H9 (cell line): ENCODE measurements around the gene PTPRN2. TPM values are rescaled to one million over a fixed set of nuclear protein-coding genes. Genes with fewer than 3 reads are reported as not detected.

ENCODE experiments used
- DNase-seq: peaks from one replicate; pipeline ENCODE4 v3.0.0-alpha.2; 2017
- H2AFZ ChIP-seq: one replicate; pipeline ENCODE4 v1.6.1; 2013; ENCODE audit warnings: mild to moderate bottlenecking, low read length, control low read depth, moderate library complexity
- H2AK5ac ChIP-seq: 2 replicates; pipeline ENCODE4 v1.6.1; 2013; ENCODE audit warnings: low read length, control low read depth, mixed read lengths; ENCODE audit not compliant: insufficient read length
- H2BK120ac ChIP-seq: one replicate; pipeline ENCODE4 v1.6.1; 2013; ENCODE audit warnings: low read depth, mild to moderate bottlenecking, low read length, control low read depth, inconsistent platforms; ENCODE audit not compliant: poor library complexity, severe bottlenecking
- H2BK12ac ChIP-seq: 2 replicates; pipeline ENCODE4 v1.6.1; 2013; ENCODE audit warnings: low read length, control low read depth, mixed read lengths, low read depth; ENCODE audit not compliant: insufficient read length
- H2BK15ac ChIP-seq: 2 replicates; pipeline ENCODE4 v1.6.1; 2013; ENCODE audit warnings: low read depth, low read length, control low read depth
- H2BK20ac ChIP-seq: one replicate; pipeline ENCODE4 v1.6.1; 2013; ENCODE audit warnings: low read depth, mild to moderate bottlenecking, low read length, control low read depth, inconsistent platforms; ENCODE audit not compliant: poor library complexity, severe bottlenecking
- H2BK5ac ChIP-seq: 2 replicates; pipeline ENCODE4 v1.6.1; 2013; ENCODE audit warnings: low read length, control low read depth, mixed read lengths; ENCODE audit not compliant: insufficient read length
- H3K14ac ChIP-seq: 2 replicates; pipeline ENCODE4 v1.6.1; 2013; ENCODE audit warnings: low read length, control low read depth; ENCODE audit not compliant: insufficient read depth
- H3K18ac ChIP-seq: 2 replicates; pipeline ENCODE4 v1.6.1; 2013; ENCODE audit warnings: low read depth, mild to moderate bottlenecking, mixed read lengths, low read length, control low read depth; ENCODE audit not compliant: insufficient read length
- H3K23ac ChIP-seq: 2 replicates; pipeline ENCODE4 v1.6.1; 2013; ENCODE audit warnings: low read length, control low read depth, mixed read lengths, low read depth; ENCODE audit not compliant: insufficient read length
- H3K23me2 ChIP-seq: 2 replicates; pipeline ENCODE4 v1.6.1; 2013; ENCODE audit warnings: low read depth, mild to moderate bottlenecking, mixed read lengths, low read length, control low read depth; ENCODE audit not compliant: insufficient read length, poor library complexity, severe bottlenecking
- H3K27ac ChIP-seq: 2 replicates; pipeline ENCODE4 v1.5.1; 2013; ENCODE audit warnings: low read length, control low read depth, mixed read lengths, low read depth; ENCODE audit not compliant: insufficient read length
- H3K27me3 ChIP-seq: 2 replicates; pipeline ENCODE4 v1.6.1; 2013; ENCODE audit warnings: low read length, control low read depth, inconsistent platforms; ENCODE audit not compliant: insufficient read depth
- H3K4ac ChIP-seq: 2 replicates; pipeline ENCODE4 v1.6.1; 2013; ENCODE audit warnings: low read depth, mild to moderate bottlenecking, control low read depth, inconsistent platforms, low read length, moderate library complexity
- H3K4me1 ChIP-seq: 2 replicates; pipeline ENCODE4 v1.6.1; 2013; ENCODE audit warnings: low read length, control low read depth, inconsistent platforms; ENCODE audit not compliant: insufficient read depth
- H3K4me2 ChIP-seq: 2 replicates; pipeline ENCODE4 v1.6.1; 2013; ENCODE audit warnings: low read length, control low read depth, mixed read lengths; ENCODE audit not compliant: insufficient read length, insufficient read depth
- H3K56ac ChIP-seq: 2 replicates; pipeline ENCODE4 v1.6.1; 2013; ENCODE audit warnings: low read depth, mild to moderate bottlenecking, mixed read lengths, low read length, control low read depth; ENCODE audit not compliant: insufficient read length
- H3K79me1 ChIP-seq: 2 replicates; pipeline ENCODE4 v1.6.1; 2013; ENCODE audit warnings: low read depth, mild to moderate bottlenecking, moderate library complexity, low read length, control low read depth, inconsistent platforms; ENCODE audit not compliant: insufficient read depth, poor library complexity, severe bottlenecking
- H3K79me2 ChIP-seq: 2 replicates; pipeline ENCODE4 v1.6.1; 2013; ENCODE audit warnings: low read length, control low read depth, inconsistent platforms; ENCODE audit not compliant: insufficient read depth
- H3K9ac ChIP-seq: 2 replicates; pipeline ENCODE4 v1.6.1; 2013; ENCODE audit warnings: low read length, control low read depth, mixed read lengths; ENCODE audit not compliant: insufficient read length; ENCODE audit errors: extremely low read depth
- H3K9me3 ChIP-seq: one replicate; pipeline ENCODE4 v1.6.1; 2013; ENCODE audit warnings: low read depth, low read length, inconsistent platforms; ENCODE audit not compliant: control insufficient read depth
- H3T11ph ChIP-seq: one replicate; pipeline ENCODE4 v1.6.1; 2013; ENCODE audit warnings: mild to moderate bottlenecking, low read length, control low read depth, inconsistent platforms
- H4K20me1 ChIP-seq: one replicate; pipeline ENCODE4 v1.6.1; 2013; ENCODE audit not compliant: control insufficient read depth, insufficient read length, insufficient read depth
- H4K5ac ChIP-seq: 2 replicates; pipeline ENCODE4 v1.6.1; 2013; ENCODE audit warnings: low read depth, mild to moderate bottlenecking, mixed read lengths, low read length, control low read depth; ENCODE audit not compliant: insufficient read length
- H4K8ac ChIP-seq: replicated peaks from 2 replicates; pipeline ENCODE4 v1.6.1; 2013; ENCODE audit warnings: low read length, control low read depth, mixed read lengths, low read depth; ENCODE audit not compliant: insufficient read length
- H4K91ac ChIP-seq: 2 replicates; pipeline ENCODE4 v1.6.1; 2013; ENCODE audit warnings: low read depth, mild to moderate bottlenecking, moderate library complexity, mixed read lengths, low read length, control low read depth; ENCODE audit not compliant: insufficient read length
- H3K27ac Mint-ChIP-seq, 3 experiments: 2 replicates in 2 of 3; 3 replicates in 1 of 3; pipeline ENCODE4 v1.8.0; 2020 to 2021; ENCODE audit warnings: mixed read lengths in 3 of 3, mild to moderate bottlenecking in 1 of 3, moderate library complexity in 1 of 3
- H3K27me3 Mint-ChIP-seq: 2 replicates; pipeline ENCODE4 v1.8.0; 2021; ENCODE audit warnings: low read depth, mild to moderate bottlenecking, moderate library complexity, mixed read lengths
- H3K36me3 Mint-ChIP-seq, 3 experiments: 2 replicates in 2 of 3; 3 replicates in 1 of 3; pipeline ENCODE4 v1.8.0; 2020 to 2021; ENCODE audit warnings: low read depth in 3 of 3, mixed read lengths in 3 of 3; ENCODE audit not compliant: insufficient read depth in 1 of 3
- H3K4me1 Mint-ChIP-seq, 2 experiments: 2 replicates each; pipeline ENCODE4 v1.8.0; 2020; ENCODE audit warnings: mixed read lengths in 2 of 2
- H3K4me3 Mint-ChIP-seq, 2 experiments: 2 replicates in 1 of 2; 3 replicates in 1 of 2; pipeline ENCODE4 v1.8.0; 2020 to 2021; ENCODE audit warnings: mild to moderate bottlenecking in 2 of 2, mixed read lengths in 2 of 2, moderate library complexity in 1 of 2
- H3K9me3 Mint-ChIP-seq, 2 experiments: 2 replicates in 1 of 2; 3 replicates in 1 of 2; pipeline ENCODE4 v1.8.0; 2020; ENCODE audit warnings: mild to moderate bottlenecking in 2 of 2, mixed read lengths in 2 of 2, moderate library complexity in 1 of 2
- CTCF ChIP-seq: fragments of 200-600 bp; sonication (generic); conservative IDR thresholded peaks from 3 replicates; pipeline ENCODE4 v1.8.0; 2021; ENCODE audit warnings: antibody characterized with exemption, mild to moderate bottlenecking
- WGBS: extraction: QIAGEN DNeasy Blood & Tissue Kit; methylation state at CpG from one replicate; pipeline ENCODE4 v1.1.7; 2013; ENCODE audit warnings: missing lambda C conversion rate, low lambda C conversion rate, mixed read lengths; ENCODE audit not compliant: insufficient read length; ENCODE audit errors: extremely low coverage; 5-methylcytosine and 5-hydroxymethylcytosine counted together
- total RNA-seq: library from RNA; stranded (reverse); gene quantifications from 2 replicates; pipeline ENCODE4 v1.2.1, GENCODE V29; 2021

Gene PTPRN2
- total RNA-seq, 1 experiment from 2014 or later: 5.2 TPM

- Histone ChIP-seq H2AFZ (peak overlapping the region; percentile 81), H4K20me1 (no peaks in the 10 kb centered on the region), H3K9ac (no peak overlapping the region), H3K9me3 (no peaks in the 10 kb centered on the region), H2BK20ac (peak overlapping the region; percentile 97), H4K5ac (no peak overlapping the region), H3K56ac (no peak overlapping the region), H4K91ac (no peak overlapping the region), H3K27ac (peak overlapping the region; percentile 6), H3K4me1 (no peaks in the 10 kb centered on the region; the same call in 1 of the 2 replicates), H3K79me2 (no peaks in the 10 kb centered on the region), H2BK5ac (no peak overlapping the region), H4K8ac (peak overlapping the region; percentile 67), H3K23ac (no peak overlapping the region), H2AK5ac (no peak overlapping the region), H3K4me2 (peak overlapping the region; percentile 15), H2BK120ac (no peak overlapping the region), H2BK12ac (no peak overlapping the region), H3T11ph (no peak overlapping the region), H3K18ac (peak overlapping the region; percentile 91), H2BK15ac (no peak overlapping the region), H3K23me2 (no peaks in the 10 kb centered on the region), H3K79me1 (no peaks in the 10 kb centered on the region), H3K4ac (no peak overlapping the region), H3K14ac (peak overlapping the region; percentile 14; the same call in 1 of the 2 replicates), H3K27me3 (no peaks in the 10 kb centered on the region)
- Mint-ChIP-seq H3K4me3 (no peak overlapping the region; a peak in 1 of 5 replicates), H3K27ac (peak overlapping the region in 2 of 3 experiments; percentile 46 to 93; a peak in 5 of 7 replicates), H3K36me3 (peaks cover 0 to 2% (median 0%) of the 10 kb centered on the region in 3 experiments; a peak in 1 of 7 replicates), H3K4me1 (peaks cover 14 to 22% of the 10 kb centered on the region in 2 experiments), H3K27me3 (peaks cover 8% of the 10 kb centered on the region), H3K9me3 (no peaks in the 10 kb centered on the region; a peak in 1 of 5 replicates)
- WGBS: no CpG with 5 or more reads among the region's 20 CpGs
- TF ChIP-seq CTCF: no peak
- DNase-seq: peak; percentile 85
Measured at GRCh38 chr7:157851501-157852067, 736.0 kb downstream of the PTPRN2 start.
